A549 (cell line): ENCODE data around the gene ATG5. TPM values are rescaled to one million over a fixed set of nuclear protein-coding genes. Genes with fewer than 3 reads are reported as not detected.

Experiments used
- ATAC-seq, 2 experiments: fragments of 200-7000 bp in 1 of 2; fragments of >200 bp in 1 of 2; cut with Nextera tagmentation in 1 of 2; cut with Tn5 transposase in 1 of 2; 3 replicates each; pipeline versions ENCODE4 v1.8.0 to v1.9.1; 2018 to 2020; ENCODE audit warnings: mild to moderate bottlenecking in 1 of 2, moderate library complexity in 1 of 2
- CTCF ChIA-PET: fragments of 300-600 bp; sonication (Branson Sonifier 250); formaldehyde crosslinking; extraction: SDS; loops from one replicate; lab custom pipeline; 2021; ENCODE audit warnings: antibody characterized with exemption, inconsistent platforms; lab: Yijun Ruan, JAX
- POLR2A ChIA-PET: fragments of 350-600 bp; formaldehyde crosslinking; extraction: SDS; loops from one replicate; lab custom pipeline; 2021; ENCODE audit warnings: antibody characterized with exemption, inconsistent platforms; lab: Yijun Ruan, JAX
- DNase-seq, 2 experiments: peaks; one replicate each; pipeline versions ENCODE4 v3.0.0 to v3.0.0-alpha.2; 2011 to 2016; ENCODE audit warnings: low read depth in 1 of 2, low spot score in 1 of 2
- FAIRE-seq: peaks from 2 replicates; lab custom pipeline; 2011; peaks lifted over from hg19 to GRCh38; lab: Jason Lieb, UNC
- H3K27ac ChIP-seq, 2 experiments: fragments of >200 bp; sonication (Bioruptor Twin); formaldehyde crosslinking; 3 replicates each; pipeline ENCODE4 v1.5.1; 2016 to 2017
- H3K4me1 ChIP-seq: fragments of >200 bp; sonication (Bioruptor Twin); formaldehyde crosslinking; 3 replicates; pipeline ENCODE4 v1.6.1; 2016
- H3K4me2 ChIP-seq: fragments of >200 bp; sonication (Bioruptor Twin); formaldehyde crosslinking; 3 replicates; pipeline ENCODE4 v1.6.1; 2016
- H3K4me3 ChIP-seq: fragments of >200 bp; sonication (Bioruptor Twin); formaldehyde crosslinking; 3 replicates; pipeline ENCODE4 v1.5.1; 2016
- H3K9me3 ChIP-seq: fragments of >200 bp; sonication (Bioruptor Twin); formaldehyde crosslinking; 3 replicates; pipeline ENCODE4 v1.6.1; 2016
- BHLHE40 ChIP-seq: IDR thresholded peaks from 2 replicates; pipeline ENCODE4 v1.6.1; 2012; ENCODE audit warnings: low read depth, low read length, inconsistent platforms
- CHD2 ChIP-seq: fragments of 150-350 bp; IDR thresholded peaks from 2 replicates; pipeline ENCODE4 v1.6.1; 2014; ENCODE audit warnings: low read length; ENCODE audit not compliant: partially characterized antibody
- EHF ChIP-seq: fragments of 250-450 bp; sonication (Bioruptor Pico); IDR thresholded peaks from 2 replicates; pipeline ENCODE4 v1.5.0; 2020; ENCODE audit warnings: mild to moderate bottlenecking
- EHMT2 ChIP-seq: fragments of 200-600 bp; sonication (generic); IDR thresholded peaks from 2 replicates; pipeline ENCODE4 v1.6.1; 2016; ENCODE audit warnings: antibody characterized with exemption, low read depth, mild to moderate bottlenecking, moderate library complexity
- FOXS1 ChIP-seq: fragments of 250-450 bp; sonication (Bioruptor Pico); IDR thresholded peaks from 2 replicates; pipeline ENCODE4 v1.5.0; 2020; ENCODE audit warnings: mild to moderate bottlenecking, moderate library complexity
- HOXA7 ChIP-seq: fragments of 250-450 bp; sonication (Bioruptor Pico); IDR thresholded peaks from 2 replicates; pipeline ENCODE4 v1.5.0; 2020; ENCODE audit warnings: mild to moderate bottlenecking, moderate library complexity
- HOXB13 ChIP-seq: fragments of 250-450 bp; sonication (Bioruptor Pico); IDR thresholded peaks from 2 replicates; pipeline ENCODE4 v1.5.0; 2020; ENCODE audit warnings: low read depth, mild to moderate bottlenecking, moderate library complexity
- JUNB ChIP-seq: fragments of >200 bp; sonication (Bioruptor Twin); formaldehyde crosslinking; IDR thresholded peaks from 2 replicates; pipeline ENCODE4 v1.6.1; 2016
- KDM1A ChIP-seq: fragments of 200-600 bp; sonication (generic); IDR thresholded peaks from 2 replicates; pipeline ENCODE4 v1.6.1; 2016; ENCODE audit warnings: low read depth, mild to moderate bottlenecking
- MAZ ChIP-seq: fragments of 150-350 bp; IDR thresholded peaks from 2 replicates; pipeline ENCODE4 v1.6.1; 2014; ENCODE audit warnings: antibody characterized with exemption, low read depth, low read length, borderline replicate concordance
- NFE2L2 ChIP-seq: fragments of 150-350 bp; conservative IDR thresholded peaks from 2 replicates; pipeline ENCODE4 v1.6.1; 2014; ENCODE audit warnings: low read length
- NR3C1 ChIP-seq: fragments of >200 bp; sonication (Bioruptor Twin); formaldehyde crosslinking; IDR thresholded peaks from 3 replicates; pipeline ENCODE4 v1.6.1; 2017
- PHF8 ChIP-seq: fragments of 200-600 bp; sonication (generic); IDR thresholded peaks from 2 replicates; pipeline ENCODE4 v1.6.1; 2016; ENCODE audit warnings: low read depth, mild to moderate bottlenecking, antibody characterized with exemption, moderate library complexity, borderline replicate concordance
- POLR2A ChIP-seq: IDR thresholded peaks from 2 replicates; pipeline ENCODE4 v1.6.1; 2012; ENCODE audit warnings: mild to moderate bottlenecking, low read length
- TP53 ChIP-seq: fragments of 250-450 bp; sonication (Bioruptor Pico); IDR thresholded peaks from 2 replicates; pipeline ENCODE4 v1.5.0; 2021; ENCODE audit warnings: mild to moderate bottlenecking, moderate library complexity
- ZFP36 ChIP-seq: fragments of 450-650 bp; IDR thresholded peaks from 2 replicates; pipeline ENCODE4 v1.6.1; 2014; ENCODE audit warnings: borderline replicate concordance; ENCODE audit not compliant: partially characterized antibody
- WGBS: methylation state at CpG from one replicate; pipeline ENCODE4 v1.1.6; 2017; ENCODE audit errors: missing lambda C conversion rate; 5-methylcytosine and 5-hydroxymethylcytosine counted together
- polyA plus RNA-seq, 4 experiments: library from polyadenylated mRNA; depleted of rRNA in 3 of 4; stranded (reverse); fragments of >200 nt; fragmentation: RNase III in 1 of 4; extraction: RNeasy Plus Mini Kit Qiagen cat#74134 plus additional on column Dnase treatment in 1 of 4; gene quantifications; 2 replicates in 3 of 4; 3 replicates in 1 of 4; pipeline ENCODE4 v1.2.3, GENCODE V29; 2011 to 2017
- TF ChIP-seq, protein P1 (sequence below): IDR thresholded peaks from 2 replicates; pipeline ENCODE4 v1.6.1; 2012; ENCODE audit warnings: low read depth, borderline replicate concordance
- TF ChIP-seq, protein P2 (sequence below): fragments of 250-450 bp; sonication (Bioruptor Pico); IDR thresholded peaks from 2 replicates; pipeline ENCODE4 v1.5.0; 2021; ENCODE audit warnings: mild to moderate bottlenecking, moderate library complexity, borderline replicate concordance

ATG5 gene
- polyA plus RNA-seq, 2 of the 4 experiments (the other 2 are of a cell fraction): 26.6 to 53.5 TPM

DNA sequence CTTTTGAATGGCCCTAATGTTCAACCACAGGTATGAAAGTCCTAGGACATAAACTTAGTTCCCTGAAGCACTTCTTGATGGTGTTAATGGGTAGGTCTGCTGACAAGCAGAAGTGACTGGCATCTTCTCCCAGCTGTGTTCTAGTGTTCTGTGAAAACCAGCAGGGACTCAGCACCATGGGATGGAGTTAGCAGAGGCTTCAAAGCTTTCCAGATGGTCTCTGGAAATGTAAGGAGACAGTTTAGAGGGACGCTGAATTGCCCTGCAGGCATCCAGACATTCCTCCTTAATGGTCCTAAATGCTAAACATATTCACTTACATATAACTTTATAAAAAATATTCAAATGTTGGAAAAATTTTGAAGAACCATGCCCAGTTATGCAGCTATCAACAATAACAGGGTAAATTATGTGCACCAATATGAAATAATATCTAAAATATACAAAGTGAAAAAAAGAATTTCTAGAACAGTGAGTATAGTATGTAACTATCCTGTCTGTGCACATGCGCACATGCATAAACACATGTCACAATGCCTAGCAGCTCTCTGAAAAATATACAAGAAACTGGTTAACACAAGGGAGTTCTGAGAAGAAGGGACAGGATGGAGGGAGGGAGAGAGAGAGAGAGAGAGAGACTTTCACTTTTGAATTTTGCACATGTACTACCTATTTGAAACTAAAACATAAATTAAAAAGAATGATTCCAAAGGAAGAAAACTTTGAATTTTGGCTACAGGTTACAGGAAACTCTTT is 152.3 kb downstream of the ATG5 start:
- DNase-seq: no peak
- ATAC-seq: no peak
- Histone ChIP-seq H3K9me3 (no peaks in the 10 kb centered on the region), H3K4me3 (no peak overlapping the region), H3K27ac (no peak overlapping the region), H3K4me1 (no peaks in the 10 kb centered on the region), H3K4me2 (no peak overlapping the region)
- ChIA-PET CTCF (no interaction called here), POLR2A (no interaction called here)
- TF ChIP-seq EHMT2 (no peak), POLR2A (no peak), BHLHE40 (no peak), CHD2 (no peak)
- 73% methylated on average over 2 of the region's 2 CpGs for WGBS
- FAIRE-seq: no peak

DNA sequence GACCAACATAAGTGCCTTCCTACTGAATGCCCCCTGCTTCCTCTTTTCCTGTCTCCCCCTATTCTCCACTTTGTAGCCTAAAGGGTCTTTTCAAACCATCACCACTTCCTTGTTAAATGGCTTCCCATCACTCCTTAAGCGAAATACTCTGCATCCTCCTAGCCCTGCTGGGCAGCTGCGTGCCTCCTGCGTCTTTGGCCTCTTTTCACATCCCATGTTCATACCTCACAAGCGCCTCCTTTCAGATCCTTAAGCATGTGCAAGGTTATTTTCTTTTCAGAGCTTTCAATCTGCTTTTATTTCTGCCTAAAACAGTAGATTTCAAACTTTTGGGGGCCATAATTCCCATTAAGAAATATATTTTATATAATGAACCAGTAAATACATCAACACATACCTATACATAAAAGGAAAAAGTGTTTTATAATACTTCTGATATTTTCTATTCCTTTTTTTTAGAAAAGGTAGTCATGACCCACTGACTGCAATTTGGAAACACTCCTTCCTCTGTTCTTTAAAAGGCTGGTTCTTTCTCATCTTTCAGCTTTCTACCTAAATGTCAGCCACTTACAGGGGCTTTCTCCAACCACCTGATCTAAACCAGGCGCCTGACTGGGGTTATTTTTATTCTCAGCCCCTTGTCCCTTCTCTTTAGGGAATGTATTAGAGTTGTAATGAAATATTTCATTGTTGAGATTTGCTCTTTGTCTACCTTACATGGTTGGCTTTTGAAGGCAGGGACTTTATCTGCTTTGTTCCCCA is 155.3 kb downstream of the ATG5 start:
- Histone ChIP-seq H3K27ac (no peak overlapping the region), H3K4me3 (no peak overlapping the region), H3K4me2 (no peak overlapping the region), H3K9me3 (no peaks in the 10 kb centered on the region), H3K4me1 (no peaks in the 10 kb centered on the region)
- POLR2A ChIA-PET: no interaction called here
- TF ChIP-seq NR3C1: no peak
- no peak for TF ChIP-seq FOXS1
- no peak for TF ChIP-seq PHF8
- no peak for TF ChIP-seq EHMT2
- FAIRE-seq (no peak), ATAC-seq (no peak), DNase-seq (no peak)
- CTCF ChIA-PET: no interaction called here
- WGBS: 86% methylated on average over 5 of the region's 5 CpGs

DNA sequence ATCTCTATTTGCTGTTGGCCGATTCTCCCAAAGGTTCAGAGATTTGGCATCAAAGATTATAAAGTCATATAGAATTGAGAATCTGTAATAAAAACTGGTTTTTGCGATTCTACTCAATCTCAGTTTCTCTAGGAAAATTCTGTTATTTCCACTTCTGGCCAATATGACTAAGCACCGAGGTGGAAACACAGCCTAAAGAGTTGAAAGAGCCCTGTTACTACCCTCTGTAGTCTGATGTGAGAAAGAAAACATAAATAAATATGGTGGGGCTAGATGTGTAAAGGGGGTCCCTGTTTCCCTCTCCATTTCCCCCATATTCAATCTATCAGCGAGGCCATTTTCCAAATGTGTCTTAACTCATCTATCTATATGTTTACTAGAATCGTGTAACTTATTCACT is 156.0 kb downstream of the ATG5 start:
- TF ChIP-seq, protein P1, sequence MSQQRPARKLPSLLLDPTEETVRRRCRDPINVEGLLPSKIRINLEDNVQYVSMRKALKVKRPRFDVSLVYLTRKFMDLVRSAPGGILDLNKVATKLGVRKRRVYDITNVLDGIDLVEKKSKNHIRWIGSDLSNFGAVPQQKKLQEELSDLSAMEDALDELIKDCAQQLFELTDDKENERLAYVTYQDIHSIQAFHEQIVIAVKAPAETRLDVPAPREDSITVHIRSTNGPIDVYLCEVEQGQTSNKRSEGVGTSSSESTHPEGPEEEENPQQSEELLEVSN: no peak
- TF ChIP-seq PHF8: no peak
- no peak for TF ChIP-seq HOXA7
- TF ChIP-seq MAZ: no peak
- TF ChIP-seq HOXB13 (CRISPR knock-in tag): no peak
- TF ChIP-seq, protein P2, sequence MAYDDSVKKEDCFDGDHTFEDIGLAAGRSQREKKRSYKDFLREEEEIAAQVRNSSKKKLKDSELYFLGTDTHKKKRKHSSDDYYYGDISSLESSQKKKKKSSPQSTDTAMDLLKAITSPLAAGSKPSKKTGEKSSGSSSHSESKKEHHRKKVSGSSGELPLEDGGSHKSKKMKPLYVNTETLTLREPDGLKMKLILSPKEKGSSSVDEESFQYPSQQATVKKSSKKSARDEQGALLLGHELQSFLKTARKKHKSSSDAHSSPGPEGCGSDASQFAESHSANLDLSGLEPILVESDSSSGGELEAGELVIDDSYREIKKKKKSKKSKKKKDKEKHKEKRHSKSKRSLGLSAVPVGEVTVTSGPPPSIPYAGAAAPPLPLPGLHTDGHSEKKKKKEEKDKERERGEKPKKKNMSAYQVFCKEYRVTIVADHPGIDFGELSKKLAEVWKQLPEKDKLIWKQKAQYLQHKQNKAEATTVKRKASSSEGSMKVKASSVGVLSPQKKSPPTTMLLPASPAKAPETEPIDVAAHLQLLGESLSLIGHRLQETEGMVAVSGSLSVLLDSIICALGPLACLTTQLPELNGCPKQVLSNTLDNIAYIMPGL (CRISPR knock-in tag): no peak
- no peak for TF ChIP-seq EHF (CRISPR knock-in tag)
- TF ChIP-seq NFE2L2: no peak
- no peak for TF ChIP-seq TP53 (CRISPR knock-in tag)
- no peak for TF ChIP-seq CHD2
- TF ChIP-seq BHLHE40: no peak
- TF ChIP-seq JUNB: no peak
- no peak for TF ChIP-seq KDM1A
- no peak for TF ChIP-seq ZFP36
- no peak for TF ChIP-seq NR3C1
- H3K4me2 ChIP-seq: no peak overlapping the region
- ATAC-seq (no peak), FAIRE-seq (no peak), DNase-seq (no peak)
- H3K4me1 ChIP-seq: no peaks in the 10 kb centered on the region
- no peak overlapping the region for H3K27ac ChIP-seq
- WGBS: 66% methylated on average over 5 of the region's 5 CpGs
- H3K9me3 ChIP-seq: no peaks in the 10 kb centered on the region
- CTCF ChIA-PET: no interaction called here
- POLR2A ChIA-PET: no interaction called here
- H3K4me3 ChIP-seq: no peak overlapping the region
